HG03139 (cell line): ENCODE measurements around the gene LAMB3.

ENCODE experiments used
- ATAC-seq: cut with Tn5 transposase; IDR thresholded peaks from one replicate; pipeline ENCODE4 v1.9.1; 2021; ENCODE audit not compliant: unreplicated experiment

The LAMB3 gene

DNA sequence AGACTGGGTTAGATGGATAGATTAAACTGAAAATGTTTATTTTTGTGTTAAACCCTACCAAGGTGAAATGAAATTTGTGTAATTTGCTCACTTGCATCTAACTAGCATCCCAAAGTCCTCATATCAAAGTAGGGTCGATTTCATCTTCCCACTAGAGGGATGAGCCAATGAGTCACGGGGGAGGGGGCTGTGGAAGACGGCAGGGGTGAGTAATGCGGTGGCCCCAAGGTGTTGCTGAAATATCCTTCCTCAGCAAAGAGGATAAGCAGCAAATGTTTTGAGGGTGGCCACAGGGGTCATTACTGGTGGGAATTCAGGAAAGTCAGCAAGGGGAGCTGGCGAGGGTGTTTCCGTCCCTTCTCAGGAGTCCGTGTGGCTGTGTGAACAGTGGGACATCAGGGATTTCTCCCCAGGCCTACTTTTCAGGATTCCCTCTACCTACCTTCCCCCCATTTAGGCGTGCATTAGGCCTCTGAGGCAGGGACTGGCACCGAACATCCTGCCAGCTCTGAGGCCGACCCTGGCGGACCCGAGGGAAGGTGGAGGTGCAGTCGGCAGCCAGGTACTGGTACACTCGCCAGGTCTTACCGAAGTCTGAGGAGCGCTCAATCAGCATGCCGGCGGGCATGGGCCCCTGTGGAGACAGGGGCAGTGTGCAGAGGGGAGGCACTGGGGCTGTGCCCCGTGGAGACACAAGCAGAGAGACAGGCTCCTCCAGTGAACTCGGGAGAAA is 18.1 kb downstream of the LAMB3 start:
- no peak for ATAC-seq

DNA sequence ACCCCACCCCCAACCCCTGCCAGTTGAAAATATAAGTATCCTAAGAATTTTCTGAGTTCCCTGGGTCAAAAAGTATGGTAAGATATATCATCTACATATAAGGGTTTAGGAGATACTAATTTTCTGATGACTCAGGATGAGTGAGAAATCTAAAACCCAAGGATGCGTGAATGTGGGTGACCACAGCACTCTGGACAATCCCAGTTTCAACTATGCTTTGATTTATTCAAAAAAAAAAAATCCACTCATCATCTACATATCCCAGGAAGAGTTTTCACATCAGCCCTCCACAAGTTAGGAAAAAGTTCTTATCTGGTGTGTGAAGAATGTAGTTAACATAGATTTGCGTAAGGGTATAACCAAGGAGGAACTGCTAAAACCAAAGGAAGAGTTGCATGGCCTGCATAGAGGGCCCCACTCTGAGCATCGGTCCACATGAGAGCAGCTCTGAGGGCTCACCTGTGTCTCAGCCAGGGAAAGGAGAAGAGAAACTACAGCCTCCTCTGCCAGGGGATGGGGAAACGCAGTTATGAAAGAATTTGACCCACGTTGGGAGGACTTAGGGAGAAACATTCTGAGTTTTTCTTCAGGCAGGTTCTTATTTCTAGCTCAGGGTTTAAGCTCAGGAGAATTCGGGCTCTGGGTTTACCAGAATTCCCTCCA is 18.8 kb downstream of the LAMB3 start:
- no peak for ATAC-seq

GRCh38 chr1:209630383-209631225 is 21.6 kb downstream of the LAMB3 start:
- ATAC-seq, result no peak

GRCh38 chr1:209629621-209630382 is 22.4 kb downstream of the LAMB3 start:
- ATAC-seq, result no peak

DNA sequence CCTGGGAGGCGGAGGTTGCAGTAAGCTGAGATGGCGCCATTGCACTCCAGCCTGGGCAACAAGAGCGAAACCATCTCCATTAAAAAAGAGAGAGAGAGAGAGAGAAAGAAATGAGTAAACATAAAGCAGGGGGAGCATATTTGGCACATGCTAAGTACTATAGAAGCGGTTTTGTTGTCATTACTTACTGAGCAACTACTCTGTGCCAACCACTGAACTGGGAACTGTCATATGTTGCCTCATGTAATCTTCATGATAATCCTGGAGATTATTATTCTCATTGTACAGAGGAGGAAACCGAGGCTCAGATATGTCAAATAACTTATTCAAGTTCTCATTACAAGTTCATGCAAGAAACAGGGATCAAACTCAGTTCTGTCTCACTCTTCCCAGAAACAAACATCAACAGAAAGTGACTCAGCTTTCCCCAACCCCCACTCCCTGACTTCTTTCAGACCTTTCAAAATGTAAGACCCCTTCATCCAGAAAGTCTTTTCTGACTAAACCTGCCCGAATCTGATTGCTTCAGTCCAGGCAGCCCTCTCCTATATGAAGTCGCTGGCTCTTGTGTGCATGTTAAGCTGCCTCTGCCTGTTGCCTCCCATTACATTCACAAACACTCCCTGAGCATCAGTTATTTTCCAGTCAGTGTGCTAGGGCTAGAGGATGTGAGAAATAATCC is 23.5 kb downstream of the LAMB3 start:
- no peak for ATAC-seq

- peak; percentile 84 for ATAC-seq
Observed at GRCh38 chr1:209627732-209628196, 24.5 kb downstream of the LAMB3 start.

DNA sequence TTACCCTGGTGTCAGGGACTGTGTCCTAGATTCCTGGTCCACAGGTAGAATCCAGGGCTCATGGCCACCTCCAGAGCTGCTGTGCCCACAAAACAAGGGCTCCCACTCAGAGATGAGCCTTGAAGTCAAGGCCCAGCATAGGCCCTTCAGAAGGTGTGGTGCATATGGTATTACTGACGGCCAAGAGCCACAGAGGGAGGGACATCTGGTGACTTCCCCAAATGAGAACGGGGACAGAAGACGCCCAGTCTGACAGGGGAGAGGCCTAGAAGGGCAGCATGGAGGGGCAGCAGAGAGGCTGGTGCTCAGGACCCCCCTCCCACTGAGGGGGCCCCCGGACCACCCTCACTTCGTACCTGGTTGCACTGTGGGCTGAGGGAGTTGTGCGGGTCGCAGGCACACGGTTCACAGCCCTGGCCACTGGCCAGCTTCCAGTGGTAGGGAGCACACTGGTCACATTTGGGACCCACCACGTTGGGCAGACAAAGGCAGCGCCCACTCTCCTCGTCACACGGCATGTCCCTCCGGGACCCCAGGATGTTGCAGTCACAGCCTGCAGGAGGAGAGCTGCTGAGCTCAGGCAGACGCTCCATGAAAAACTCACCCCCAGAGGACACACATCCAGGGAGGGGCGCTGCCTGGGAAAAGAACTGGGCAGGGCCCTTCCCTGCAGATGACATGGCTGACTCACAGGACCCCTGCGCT is 25.0 kb downstream of the LAMB3 start:
- ATAC-seq, result no peak

- no peak for ATAC-seq
Observed at GRCh38 chr1:209626346-209627026, 25.7 kb downstream of the LAMB3 start.

- ATAC-seq, result no peak
Observed at GRCh38 chr1:209625791-209626285, 26.4 kb downstream of the LAMB3 start.

GRCh38 chr1:209624558-209625549 is 27.4 kb downstream of the LAMB3 start:
- no peak for ATAC-seq

DNA sequence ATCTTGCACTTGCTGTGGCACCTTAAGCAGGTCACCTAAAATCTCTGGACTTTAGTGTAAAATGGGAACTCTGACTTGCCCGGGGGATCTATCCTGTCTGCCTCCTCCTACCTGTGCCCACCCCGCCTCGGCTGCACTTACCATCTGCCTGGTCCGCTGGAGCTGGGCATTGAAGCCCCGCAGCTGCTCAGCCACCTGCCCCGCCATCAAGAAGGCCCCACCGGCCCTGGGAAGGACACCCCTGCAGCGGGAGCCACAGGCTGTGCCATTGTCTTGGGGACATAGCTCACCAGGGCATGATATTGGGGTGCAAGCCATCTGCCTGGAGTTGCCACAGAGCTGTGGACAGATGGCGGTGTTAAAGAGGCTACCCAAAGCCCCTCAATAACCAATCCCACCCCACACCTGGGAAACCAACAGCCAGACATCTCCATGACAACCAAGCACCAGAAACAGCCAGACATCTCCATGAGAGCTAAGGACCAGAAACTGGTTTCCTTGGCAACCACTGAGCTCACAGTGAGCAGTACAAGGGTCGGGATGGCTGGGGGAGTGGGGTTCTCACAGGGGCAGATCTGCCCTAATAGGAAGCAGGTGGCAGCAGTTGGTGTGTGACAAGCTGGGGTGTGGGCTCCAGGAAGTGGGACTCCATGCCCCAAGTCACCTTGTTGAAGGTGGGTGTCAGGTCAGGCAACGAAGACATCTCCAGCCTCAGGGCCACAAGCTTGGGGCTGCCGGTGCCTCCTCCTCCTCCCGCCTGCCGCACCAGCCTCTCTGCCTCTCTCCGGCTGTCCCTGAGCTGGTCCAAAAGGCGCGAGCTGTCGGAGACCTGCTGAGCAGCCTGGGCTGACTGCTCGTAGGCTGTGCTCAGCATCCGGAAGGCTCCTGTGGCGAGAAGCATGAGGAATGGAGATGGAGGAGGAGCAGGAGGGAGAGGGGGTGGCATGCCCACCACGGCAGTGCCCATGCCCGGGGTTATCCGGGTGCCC is 29.1 kb downstream of the LAMB3 start:
- ATAC-seq, result no peak

DNA sequence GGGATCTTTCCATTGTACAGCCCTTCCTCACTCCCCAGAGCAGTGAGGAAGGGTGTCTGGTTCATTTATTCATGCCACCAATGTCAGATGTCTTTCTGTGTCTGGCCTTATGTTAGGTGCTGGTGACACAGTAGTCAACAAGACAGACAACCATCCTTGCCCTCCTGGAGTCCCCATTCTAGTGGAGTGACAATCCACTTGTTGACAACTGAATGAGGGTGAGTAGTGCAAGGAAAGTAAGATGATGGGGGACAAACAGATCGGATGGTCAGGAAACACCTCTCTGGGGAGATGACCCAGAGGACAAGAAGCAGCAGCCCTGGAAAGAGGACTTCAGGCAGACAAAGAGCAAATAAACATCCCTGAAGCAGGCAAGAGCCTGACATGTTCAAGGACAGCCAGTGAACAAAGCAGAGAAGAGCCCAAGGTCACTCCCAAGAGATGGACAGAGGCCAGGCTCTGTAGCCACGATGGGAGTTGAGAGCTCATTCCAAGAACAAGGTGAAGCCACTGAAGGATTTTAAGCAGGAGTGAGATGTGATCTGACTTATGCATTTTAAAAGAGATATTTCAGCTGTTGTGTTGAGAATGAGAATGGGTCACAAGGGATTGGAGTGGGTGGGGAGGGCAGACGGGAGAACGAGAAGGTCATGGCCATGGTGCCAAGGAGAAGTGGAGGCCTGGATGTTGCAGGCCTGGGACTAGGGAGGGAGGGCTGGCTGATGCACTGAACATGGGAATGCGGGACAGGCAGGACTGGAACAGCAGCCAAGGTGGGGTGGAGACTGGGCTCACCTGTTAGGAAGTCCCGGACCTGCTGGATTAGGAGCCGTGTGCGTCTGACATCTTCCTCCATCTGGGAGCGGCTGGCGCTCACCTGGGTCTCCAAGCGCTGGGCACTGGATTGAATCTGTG is 30.2 kb downstream of the LAMB3 start:
- ATAC-seq, result no peak

GRCh38 chr1:209621286-209621685 is 30.9 kb downstream of the LAMB3 start:
- ATAC-seq, result no peak

DNA sequence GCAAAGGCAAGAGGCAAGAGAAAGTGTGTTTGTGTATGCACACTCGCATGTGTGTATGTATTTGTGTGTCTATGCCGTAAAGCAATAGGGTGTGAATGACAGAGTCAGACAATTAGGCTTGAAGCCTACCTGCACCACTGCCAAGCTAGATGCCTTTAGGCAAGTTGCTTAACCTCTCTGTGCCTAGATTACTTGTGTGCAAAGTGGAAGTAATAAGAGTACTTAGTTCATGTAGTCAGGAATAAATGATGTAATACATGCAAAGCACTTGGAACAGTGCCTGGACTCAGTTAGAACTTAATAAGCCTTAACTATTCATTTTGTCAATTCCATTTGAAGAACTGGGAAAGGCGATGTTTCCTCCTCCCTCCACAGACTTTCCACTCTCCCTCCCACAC is 31.7 kb downstream of the LAMB3 start:
- ATAC-seq, result no peak

DNA sequence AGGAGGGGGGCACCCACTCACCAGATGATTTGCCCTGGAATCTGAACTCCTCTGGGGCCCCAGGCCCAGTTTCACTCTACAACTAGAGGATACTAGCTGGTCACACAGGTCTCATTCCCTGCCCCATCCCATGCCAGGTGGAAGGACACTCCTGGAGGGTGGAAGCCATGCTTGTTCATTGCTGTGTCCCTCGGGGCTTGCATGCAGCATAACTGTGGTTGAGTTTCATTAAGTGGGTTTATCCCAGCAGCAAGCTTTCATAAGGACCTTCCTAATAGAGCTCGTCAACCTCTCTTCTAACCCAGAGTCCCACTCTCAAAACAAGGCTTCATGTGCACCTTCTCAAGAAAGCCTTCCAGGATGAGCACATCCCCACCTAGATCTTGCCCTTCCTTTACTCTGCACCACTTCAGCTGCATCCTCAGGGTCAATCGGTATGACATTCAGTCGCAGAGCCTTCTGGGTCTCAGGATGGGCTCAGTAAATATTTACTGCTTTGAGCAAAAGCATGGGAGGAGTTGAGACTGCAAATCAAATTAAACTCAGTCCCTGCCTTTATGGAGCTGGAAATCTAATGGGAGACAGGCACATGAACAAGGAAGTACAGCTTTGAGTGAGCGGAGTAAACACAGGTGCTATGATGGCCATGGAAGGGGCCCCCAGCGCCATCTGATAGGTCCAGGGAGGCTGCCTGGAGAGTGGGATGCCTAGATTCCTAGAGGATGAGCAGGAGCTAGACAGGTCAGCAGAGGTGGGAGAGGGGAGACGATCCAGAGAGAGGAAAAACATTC is 32.3 kb downstream of the LAMB3 start:
- no peak for ATAC-seq
